Activated CD4-positive, alpha-beta memory T cell treated with anti-CD3 and anti-CD28 coated beads for 36 hours (primary cell): ENCODE measurements around the gene RERGL. TPM values are rescaled to one million over a fixed set of nuclear protein-coding genes. Genes with fewer than 3 reads are reported as not detected.
"Not testable (repeated sequence)": the region's sequence is repeated elsewhere in the genome, so short reads cannot be mapped to it uniquely, and the experiment has no call there.

Experiments
- CTCF ChIA-PET: fragments of 350-600 bp; sonication (Branson Sonifier 250); formaldehyde crosslinking; loops from one replicate; lab custom pipeline; 2021; ENCODE audit warnings: antibody characterized with exemption, inconsistent platforms; lab: Charles Lee
- POLR2A ChIA-PET: fragments of 350-600 bp; sonication (Branson Sonifier 250); formaldehyde crosslinking; loops from one replicate; lab custom pipeline; 2021; ENCODE audit warnings: antibody characterized with exemption; lab: Charles Lee
- DNase-seq: peaks from one replicate; pipeline ENCODE4 v3.0.0-alpha.2; 2020
- H3K27ac Mint-ChIP-seq: one replicate; pipeline ENCODE4 v1.8.0; 2021; ENCODE audit warnings: mixed read lengths
- H3K27me3 Mint-ChIP-seq: one replicate; pipeline ENCODE4 v1.8.0; 2021; ENCODE audit warnings: mixed read lengths
- H3K36me3 Mint-ChIP-seq: one replicate; pipeline ENCODE4 v1.8.0; 2021; ENCODE audit warnings: mixed read lengths
- H3K4me1 Mint-ChIP-seq: one replicate; pipeline ENCODE4 v1.8.0; 2021; ENCODE audit warnings: low read depth, mixed read lengths
- H3K4me3 Mint-ChIP-seq: one replicate; pipeline ENCODE4 v1.8.0; 2021; ENCODE audit warnings: mild to moderate bottlenecking, mixed read lengths
- H3K9me3 Mint-ChIP-seq: one replicate; pipeline ENCODE4 v1.8.0; 2021; ENCODE audit warnings: mixed read lengths
- intact Hi-C: fragments of 100-400 bp; cut with micrococcal nuclease; formaldehyde crosslinking; loops from one replicate; pipeline ENCODE4 v1.15.1; 2023
- total RNA-seq, 2 experiments: library from RNA; stranded (reverse); gene quantifications; one replicate each; pipeline ENCODE4 v1.2.3, GENCODE V29; 2021

Gene RERGL
- total RNA-seq, 2 experiments from 2014 or later = not detected

- POLR2A ChIA-PET = no interaction called here
- Mint-ChIP-seq H3K4me1 (no peaks in the 10 kb centered on the region), H3K9me3 (peaks cover 9% of the 10 kb centered on the region), H3K27me3 (no peaks in the 10 kb centered on the region), H3K27ac (no peak overlapping the region), H3K36me3 (no peaks in the 10 kb centered on the region), H3K4me3 (no peak overlapping the region)
- CTCF ChIA-PET = no interaction called here
- no peak for DNase-seq
- intact Hi-C loops = no loop called here
Observed at GRCh38 chr12:18072723-18073122, 17.3 kb downstream of the RERGL start.

GRCh38 chr12:18071336-18071735 is 18.7 kb downstream of the RERGL start:
- H3K4me3 Mint-ChIP-seq = no peak overlapping the region
- H3K27ac Mint-ChIP-seq = no peak overlapping the region
- ChIA-PET CTCF (no interaction called here), POLR2A (no interaction called here)
- H3K9me3 Mint-ChIP-seq = peaks cover 9% of the 10 kb centered on the region
- no peaks in the 10 kb centered on the region for H3K4me1 Mint-ChIP-seq
- no peak for DNase-seq
- no peaks in the 10 kb centered on the region for H3K36me3 Mint-ChIP-seq
- H3K27me3 Mint-ChIP-seq = no peaks in the 10 kb centered on the region
- intact Hi-C loops = no loop called here

GRCh38 chr12:18068355-18068754 is 21.6 kb downstream of the RERGL start:
- no peak overlapping the region for H3K27ac Mint-ChIP-seq
- ChIA-PET CTCF (no interaction called here), POLR2A (no interaction called here)
- no peaks in the 10 kb centered on the region for H3K4me1 Mint-ChIP-seq
- H3K27me3 Mint-ChIP-seq = no peaks in the 10 kb centered on the region
- H3K4me3 Mint-ChIP-seq = no peak overlapping the region
- DNase-seq = no peak
- H3K9me3 Mint-ChIP-seq = peaks cover 11% of the 10 kb centered on the region
- no peaks in the 10 kb centered on the region for H3K36me3 Mint-ChIP-seq
- intact Hi-C loops = no loop called here

GRCh38 chr12:18066666-18067065 is 23.3 kb downstream of the RERGL start:
- Mint-ChIP-seq H3K9me3 (peaks cover 11% of the 10 kb centered on the region), H3K36me3 (no peaks in the 10 kb centered on the region)

GRCh38 chr12:18062867-18063266 is 27.1 kb downstream of the RERGL start:
- intact Hi-C loops, H3K36me3 Mint-ChIP-seq, CTCF ChIA-PET, H3K27me3 Mint-ChIP-seq, H3K27ac Mint-ChIP-seq, POLR2A ChIA-PET, H3K4me3 Mint-ChIP-seq, H3K4me1 Mint-ChIP-seq, DNase-seq: not testable (repeated sequence)
- H3K9me3 Mint-ChIP-seq = peaks cover 20% of the 10 kb centered on the region

More at GRCh38 chr12:18066666-18067065, 23.3 kb downstream of the RERGL start:
- POLR2A ChIA-PET = no interaction called here
- Mint-ChIP-seq H3K4me3 (no peak overlapping the region), H3K27me3 (no peaks in the 10 kb centered on the region), H3K27ac (no peak overlapping the region), H3K4me1 (no peaks in the 10 kb centered on the region)
- intact Hi-C loops = no loop called here
- CTCF ChIA-PET = no interaction called here
- no peak for DNase-seq

GRCh38 chr12:18057051-18057450 is 32.9 kb downstream of the RERGL start:
- no peaks in the 10 kb centered on the region for H3K27me3 Mint-ChIP-seq
- H3K36me3 Mint-ChIP-seq = no peaks in the 10 kb centered on the region
- H3K9me3 Mint-ChIP-seq = peaks cover 29% of the 10 kb centered on the region
- H3K27ac Mint-ChIP-seq = no peak overlapping the region
- CTCF ChIA-PET = no interaction called here
- POLR2A ChIA-PET = no interaction called here
- no peak for DNase-seq
- intact Hi-C loops = no loop called here
- H3K4me3 Mint-ChIP-seq = no peak overlapping the region
- H3K4me1 Mint-ChIP-seq = no peaks in the 10 kb centered on the region

- Mint-ChIP-seq H3K36me3 (no peaks in the 10 kb centered on the region), H3K4me3 (no peak overlapping the region), H3K4me1 (no peaks in the 10 kb centered on the region), H3K27me3 (no peaks in the 10 kb centered on the region), H3K9me3 (peaks cover 26% of the 10 kb centered on the region), H3K27ac (no peak overlapping the region)
- intact Hi-C loops = no loop called here
- CTCF ChIA-PET = no interaction called here
- no peak for DNase-seq
- POLR2A ChIA-PET = no interaction called here
Observed at GRCh38 chr12:18054925-18055619, 34.9 kb downstream of the RERGL start.

GRCh38 chr12:18045446-18045992 is 44.5 kb downstream of the RERGL start:
- DNase-seq = no peak
- intact Hi-C loops = no loop called here
- ChIA-PET CTCF (no interaction called here), POLR2A (no interaction called here)
- Mint-ChIP-seq H3K36me3 (no peaks in the 10 kb centered on the region), H3K4me3 (no peak overlapping the region), H3K27me3 (no peaks in the 10 kb centered on the region), H3K27ac (no peak overlapping the region), H3K4me1 (no peaks in the 10 kb centered on the region), H3K9me3 (peaks cover 12% of the 10 kb centered on the region)

- H3K27me3 Mint-ChIP-seq, POLR2A ChIA-PET, H3K4me3 Mint-ChIP-seq, intact Hi-C loops, DNase-seq, H3K27ac Mint-ChIP-seq, CTCF ChIA-PET, H3K36me3 Mint-ChIP-seq, H3K4me1 Mint-ChIP-seq: not testable (repeated sequence)
- H3K9me3 Mint-ChIP-seq = peaks cover 20% of the 10 kb centered on the region
Observed at GRCh38 chr12:18040060-18040742, 49.8 kb downstream of the RERGL start.

Other genes starting within 250 kb of the RERGL start
- gene PIK3C2G, start 171.3 kb upstream of the RERGL start, total RNA-seq = not detected